Upper lobe of right lung (tissue), 1 donor: ENCODE measurements around the gene CP. TPM values are rescaled to one million over a fixed set of nuclear protein-coding genes. Genes with fewer than 3 reads are reported as not detected.

Experiments used
- ATAC-seq: fragments of 200-7000 bp; cut with Tn5 transposase; one replicate; pipeline ENCODE4 v1.9.1; 2020; ENCODE audit warnings: mild to moderate bottlenecking, moderate library complexity
- DNase-seq: peaks from one replicate; pipeline ENCODE4 v3.0.0-alpha.2; 2020
- H3K27ac ChIP-seq: fragments of 200-600 bp; one replicate; pipeline ENCODE4 v1.8.0; 2022
- H3K27me3 ChIP-seq: fragments of 200-600 bp; one replicate; pipeline ENCODE4 v1.8.0; 2022; ENCODE audit warnings: mild to moderate bottlenecking
- H3K36me3 ChIP-seq: fragments of 200-600 bp; one replicate; pipeline ENCODE4 v1.8.0; 2022
- H3K4me1 ChIP-seq: fragments of 200-600 bp; one replicate; pipeline ENCODE4 v1.8.0; 2022
- H3K4me3 ChIP-seq: fragments of 200-600 bp; one replicate; pipeline ENCODE4 v1.8.0; 2022; ENCODE audit warnings: mild to moderate bottlenecking
- H3K9me3 ChIP-seq: fragments of 200-600 bp; one replicate; pipeline ENCODE4 v1.8.0; 2022
- CTCF ChIP-seq: fragments of 200-600 bp; IDR thresholded peaks from one replicate; pipeline ENCODE4 v1.8.0; 2022; ENCODE audit warnings: antibody characterized with exemption
- intact Hi-C: fragments of 100-400 bp; cut with DNase I; formaldehyde crosslinking; loops from one replicate; pipeline ENCODE4 v1.11.0; 2022
- total RNA-seq: library from RNA; stranded (reverse); fragmentation: NEBNext Ultra II Directional; extraction: Animal tissue kit (Norgen Biotek cat#: 25700); gene quantifications from one replicate; pipeline ENCODE4 v1.2.1, GENCODE V29; 2021
- donor health status: DM: no; HTN: yes; CAD: no; lungs with severe emphysema.

CP gene
- total RNA-seq, 1 donor from 2014 or later: 3.4 TPM

- intact Hi-C loops: no loop called here
- TF ChIP-seq CTCF: no peak
- Histone ChIP-seq H3K4me1 (peaks cover 31% of the 10 kb centered on the region), H3K4me3 (peak overlapping the region; percentile 99), H3K9me3 (no peaks in the 10 kb centered on the region), H3K27me3 (no peaks in the 10 kb centered on the region), H3K36me3 (no peaks in the 10 kb centered on the region), H3K27ac (peak overlapping the region; percentile 93)
- ATAC-seq (no peak), DNase-seq (no peak)
Observed at GRCh38 chr3:149128821-149129220, 92.8 kb downstream of the CP start.

DNA sequence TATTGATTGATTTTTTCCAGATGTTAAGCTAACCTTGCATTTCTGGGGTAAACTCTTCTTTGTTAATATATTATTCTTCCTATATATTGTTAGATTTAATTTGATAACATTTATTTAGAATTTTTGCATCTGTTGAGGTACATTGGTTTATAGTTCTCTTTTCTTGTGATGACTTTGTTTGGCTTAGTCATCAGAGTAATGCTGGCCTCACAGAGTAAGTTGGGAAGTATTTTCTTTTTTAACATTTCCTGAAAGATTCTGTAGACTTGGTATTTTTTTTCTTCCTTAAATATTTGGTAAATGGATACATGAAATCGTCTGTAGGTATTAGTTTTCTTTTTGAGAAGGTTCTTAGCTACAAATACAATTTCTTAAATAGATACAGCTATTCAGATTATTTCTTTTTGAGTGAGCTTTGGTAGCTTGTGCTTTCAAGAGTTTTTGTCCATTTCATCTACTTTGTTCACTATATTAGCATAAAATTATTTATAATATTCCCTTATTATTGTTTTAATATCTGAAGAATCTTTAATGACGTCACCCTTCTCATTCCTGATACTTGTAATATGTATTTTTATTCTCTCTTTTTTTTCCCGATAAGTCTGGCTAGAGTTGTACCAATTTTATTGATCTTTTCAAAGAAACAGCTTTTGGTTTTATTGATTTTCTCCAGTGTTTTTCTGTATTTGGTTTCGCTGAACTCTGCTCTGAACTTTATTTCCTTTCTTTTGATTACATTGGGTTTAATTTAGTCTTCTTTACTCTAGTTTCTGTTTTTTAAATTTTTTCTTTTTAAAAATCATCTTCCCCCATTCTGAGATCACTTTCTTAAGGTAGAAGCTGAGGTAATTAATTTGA is 98.7 kb downstream of the CP start:
- intact Hi-C loops: no loop called here
- Histone ChIP-seq H3K4me1 (no peaks in the 10 kb centered on the region), H3K4me3 (no peak overlapping the region), H3K9me3 (no peaks in the 10 kb centered on the region), H3K27ac (no peak overlapping the region), H3K27me3 (no peaks in the 10 kb centered on the region), H3K36me3 (no peaks in the 10 kb centered on the region)
- ATAC-seq (no peak), DNase-seq (no peak)
- TF ChIP-seq CTCF: no peak

Other genes starting within 250 kb of the CP start
- 45.6 TPM for gene GYG1, start 230.3 kb downstream of the CP start, total RNA-seq
- gene HLTF, start 135.3 kb downstream of the CP start, total RNA-seq: 20.0 TPM
- gene HPS3, start 92.2 kb downstream of the CP start, total RNA-seq: 19.9 TPM
- gene TM4SF18, start 111.8 kb upstream of the CP start, total RNA-seq: 13.4 TPM
- gene TM4SF1, start 155.8 kb upstream of the CP start, total RNA-seq: 188 TPM